ENCODE data around the gene CCM2.
A peak's percentile ranks its signal among the peaks of the same experiment; 100 is the strongest.

Gene CCM2

DNA sequence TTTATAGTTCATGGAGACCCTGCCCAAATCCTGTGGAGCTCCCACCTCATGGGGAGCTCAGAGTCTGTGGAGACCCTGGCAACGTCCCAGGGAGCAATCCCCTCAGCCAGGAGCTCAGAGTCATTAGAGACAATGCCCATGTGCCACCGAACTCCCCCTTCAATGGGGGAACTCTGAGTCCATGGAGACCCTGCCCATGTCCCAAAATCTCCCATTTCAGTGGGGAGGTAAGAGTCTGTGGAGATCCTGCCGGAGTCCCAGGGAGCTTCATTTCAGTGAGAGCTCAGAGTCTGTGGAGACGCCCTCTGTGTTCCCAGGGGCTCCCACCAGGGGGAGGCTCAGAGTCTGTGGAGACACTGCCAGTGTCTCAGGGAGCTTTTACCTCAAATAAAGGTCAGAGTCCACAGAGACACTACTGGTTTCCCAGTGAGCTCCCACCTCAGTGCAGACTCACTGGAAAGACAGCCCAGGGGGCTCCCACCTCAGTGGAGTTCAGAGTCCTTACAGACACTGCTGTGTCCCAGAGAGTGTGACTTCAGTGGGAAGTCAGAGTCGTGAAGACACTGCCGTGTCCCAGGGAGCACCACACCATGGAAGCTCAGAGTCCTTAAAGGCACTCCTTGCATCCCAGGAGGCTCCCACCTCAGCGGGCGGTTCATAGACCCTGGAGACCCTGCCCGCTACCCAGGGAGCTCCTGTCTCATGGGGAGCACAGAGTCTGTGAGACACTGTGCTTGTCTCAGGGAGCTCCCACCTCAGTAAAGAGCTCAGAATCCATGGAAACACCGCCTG, 26.2 kb upstream of the CCM2 start:
- H3K4me3 ChIP-seq (ENCODE audit: low read length) = no peak overlapping the region
- TF ChIP-seq ZNF274 (IDR thresholded peaks at IDR 0.05; ENCODE audit: low read depth, low read length) = no peak

DNA sequence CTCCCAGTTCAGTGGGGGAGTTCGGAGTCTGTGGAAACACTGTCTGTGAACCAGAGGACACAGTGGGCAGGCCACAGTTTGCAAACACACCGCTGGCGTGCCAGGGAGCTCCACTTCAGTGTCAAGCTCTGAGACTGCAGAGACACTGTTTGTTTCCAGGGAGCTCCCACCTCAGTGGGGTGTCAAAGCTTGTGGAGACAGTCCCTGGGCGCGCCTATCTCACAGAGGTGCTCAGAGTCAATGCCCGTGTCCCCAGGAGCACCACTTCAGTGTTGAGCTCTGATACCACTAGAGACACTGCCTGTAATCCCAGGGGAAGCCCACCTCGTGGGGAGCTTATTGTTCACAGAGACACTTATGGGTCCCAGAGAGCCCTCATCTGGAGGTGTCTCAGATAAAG, 25.5 kb upstream of the CCM2 start:
- no peak overlapping the region for H3K4me3 ChIP-seq (ENCODE audit: low read length)
- TF ChIP-seq ZNF274 (IDR thresholded peaks at IDR 0.05; ENCODE audit: low read depth, low read length) = no peak

DNA sequence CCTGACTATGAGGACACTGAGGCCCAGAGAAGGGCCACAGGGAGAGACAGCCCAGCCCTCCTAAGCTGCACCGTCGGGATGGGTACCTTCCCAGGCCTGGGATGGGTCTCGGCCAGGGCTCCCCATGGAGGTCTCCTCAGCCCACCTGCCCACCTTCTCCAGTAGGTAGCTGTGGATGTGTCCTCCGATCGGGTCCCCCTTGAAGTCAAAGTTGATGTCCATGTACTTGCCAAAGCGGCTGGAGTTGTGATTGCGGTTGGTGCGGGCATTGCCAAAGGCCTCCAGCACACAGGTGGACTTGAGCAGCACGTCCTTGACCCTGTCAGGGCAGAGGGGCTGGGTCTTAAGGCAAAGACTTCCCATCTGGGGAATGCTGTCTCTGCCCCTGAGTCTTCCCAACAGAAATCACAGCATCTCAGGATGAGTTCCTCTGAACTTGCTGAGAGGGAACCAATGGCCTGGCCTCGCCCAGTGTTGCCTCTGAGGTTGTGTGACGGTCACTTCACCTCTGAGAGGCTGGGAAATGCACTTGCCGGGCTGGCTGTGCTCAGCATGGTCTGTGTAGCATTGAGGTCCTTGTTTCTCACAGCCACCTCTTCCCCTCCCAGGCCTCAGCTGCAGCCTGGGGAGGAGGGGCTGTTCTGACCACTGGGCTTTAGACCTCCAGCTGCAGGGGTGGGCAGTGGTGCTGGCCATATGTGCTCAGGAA, 24.5 kb upstream of the CCM2 start:
- no peak overlapping the region for H3K4me3 ChIP-seq (ENCODE audit: low read length)
- TF ChIP-seq ZNF274 (IDR thresholded peaks at IDR 0.05; ENCODE audit: low read depth, low read length) = no peak

GRCh38 chr7:44976040-44976745, 23.8 kb upstream of the CCM2 start:
- TF ChIP-seq ZNF274 (IDR thresholded peaks at IDR 0.05; ENCODE audit: low read depth, low read length) = no peak
- peak overlapping the region; percentile 77; the same call in 1 of the 2 replicates for H3K4me3 ChIP-seq (ENCODE audit: low read length)

DNA sequence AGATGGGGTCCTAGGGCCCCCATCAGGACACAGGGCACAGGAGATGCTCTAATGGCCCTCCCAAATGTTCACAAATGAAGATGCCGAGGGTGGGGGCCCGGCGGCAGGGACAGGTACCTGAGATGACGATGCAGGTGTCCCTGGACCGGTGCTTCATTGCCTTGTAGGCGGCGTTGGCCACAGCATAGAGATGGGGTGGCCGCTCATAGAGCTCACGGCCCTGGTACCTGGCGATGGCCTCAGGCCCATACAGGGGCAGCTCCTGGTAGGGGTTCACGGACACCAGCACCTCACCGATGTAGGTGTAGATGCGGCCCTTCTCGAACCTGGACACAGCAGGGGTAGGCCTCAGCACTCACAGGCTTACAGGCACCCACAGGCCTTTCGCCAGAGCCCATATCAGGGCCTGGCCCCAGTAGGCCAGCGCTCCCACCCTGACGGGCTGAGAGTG, 23.2 kb upstream of the CCM2 start:
- H3K4me3 ChIP-seq (ENCODE audit: low read length) = peak overlapping the region; percentile 77; the same call in 1 of the 2 replicates

GRCh38 chr7:44977304-44977958, 22.6 kb upstream of the CCM2 start:
- TF ChIP-seq ZNF274 (IDR thresholded peaks at IDR 0.05; ENCODE audit: low read depth, low read length) = no peak
- peak overlapping the region; percentile 77 for H3K4me3 ChIP-seq (ENCODE audit: low read length)

More for the DNA sequence above, 23.2 kb upstream of the CCM2 start:
- no peak for TF ChIP-seq ZNF274 (IDR thresholded peaks at IDR 0.05; ENCODE audit: low read depth, low read length)

- H3K4me3 ChIP-seq (ENCODE audit: low read length) = peak overlapping the region; percentile 77
These were observed 22.1 kb upstream of the CCM2 start for GRCh38 chr7:44977959-44978335.

DNA sequence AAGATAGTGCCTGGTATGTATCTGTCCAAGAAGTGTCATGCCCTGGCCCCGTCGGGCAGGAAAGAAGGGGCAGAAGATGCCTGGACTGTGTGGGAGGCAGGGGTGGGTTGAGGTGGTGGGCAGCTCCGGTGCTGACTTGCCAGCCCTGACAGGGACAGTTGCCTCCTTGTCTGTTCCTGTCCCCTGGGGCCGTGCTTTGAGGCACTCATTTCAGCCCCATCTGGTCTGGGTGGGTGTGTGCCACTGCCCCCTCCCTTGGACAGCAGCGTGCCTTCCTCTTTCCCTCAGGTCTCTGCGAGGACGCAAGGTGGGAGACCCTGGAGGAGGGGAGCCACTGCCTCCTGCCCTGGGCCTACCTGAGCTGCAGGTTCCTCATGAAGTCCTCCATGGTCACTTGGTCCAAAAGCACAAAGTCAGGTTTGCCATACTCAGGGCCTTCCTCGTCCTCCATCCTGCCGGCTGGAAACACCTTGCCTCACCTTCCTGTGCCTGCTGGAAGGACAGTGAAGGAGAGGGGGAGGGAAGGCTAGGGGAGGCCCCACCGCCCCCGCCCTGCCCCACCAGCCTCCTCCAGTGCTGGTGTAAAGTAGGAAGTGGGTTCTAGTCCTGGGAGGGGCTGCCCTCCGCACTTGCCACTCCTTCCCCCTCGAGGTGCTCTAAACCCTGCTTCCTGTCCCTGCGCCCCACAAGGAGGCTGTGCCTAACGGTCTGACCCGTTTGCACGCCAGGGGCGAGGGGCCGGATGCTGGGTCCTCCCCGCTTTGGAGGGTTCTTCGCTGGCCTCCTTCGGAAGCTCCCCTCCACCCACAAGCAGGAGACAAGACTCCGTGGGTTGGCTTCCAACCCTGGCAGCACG, 21.3 kb upstream of the CCM2 start, which contains the start of gene MYO1G:
Gene MYO1G, minus strand, starts transcription at position 505 of the 856 bp plus-strand sequence. Its CDS starts 54 bp downstream, at position 451.
- peak within 1 kb of the TSS; percentile 77 for H3K4me3 ChIP-seq (ENCODE audit: low read length)
- TF ChIP-seq ZNF274 (IDR thresholded peaks at IDR 0.05; ENCODE audit: low read depth, low read length) = no peak

More at GRCh38 chr7:44977959-44978335, 22.1 kb upstream of the CCM2 start:
- no peak for TF ChIP-seq ZNF274 (IDR thresholded peaks at IDR 0.05; ENCODE audit: low read depth, low read length)

- TF ChIP-seq ZNF274 (IDR thresholded peaks at IDR 0.05; ENCODE audit: low read depth, low read length) = no peak
- H3K4me3 ChIP-seq (ENCODE audit: low read length) = peak overlapping the region; percentile 32; the same call in 1 of the 2 replicates
These were observed 20.3 kb upstream of the CCM2 start for GRCh38 chr7:44979481-44980392.

- TF ChIP-seq ZNF274 (IDR thresholded peaks at IDR 0.05; ENCODE audit: low read depth, low read length) = no peak
- peak overlapping the region; percentile 4; the same call in 1 of the 2 replicates for H3K4me3 ChIP-seq (ENCODE audit: low read length)
These were observed 19.5 kb upstream of the CCM2 start for GRCh38 chr7:44980393-44981034.

DNA sequence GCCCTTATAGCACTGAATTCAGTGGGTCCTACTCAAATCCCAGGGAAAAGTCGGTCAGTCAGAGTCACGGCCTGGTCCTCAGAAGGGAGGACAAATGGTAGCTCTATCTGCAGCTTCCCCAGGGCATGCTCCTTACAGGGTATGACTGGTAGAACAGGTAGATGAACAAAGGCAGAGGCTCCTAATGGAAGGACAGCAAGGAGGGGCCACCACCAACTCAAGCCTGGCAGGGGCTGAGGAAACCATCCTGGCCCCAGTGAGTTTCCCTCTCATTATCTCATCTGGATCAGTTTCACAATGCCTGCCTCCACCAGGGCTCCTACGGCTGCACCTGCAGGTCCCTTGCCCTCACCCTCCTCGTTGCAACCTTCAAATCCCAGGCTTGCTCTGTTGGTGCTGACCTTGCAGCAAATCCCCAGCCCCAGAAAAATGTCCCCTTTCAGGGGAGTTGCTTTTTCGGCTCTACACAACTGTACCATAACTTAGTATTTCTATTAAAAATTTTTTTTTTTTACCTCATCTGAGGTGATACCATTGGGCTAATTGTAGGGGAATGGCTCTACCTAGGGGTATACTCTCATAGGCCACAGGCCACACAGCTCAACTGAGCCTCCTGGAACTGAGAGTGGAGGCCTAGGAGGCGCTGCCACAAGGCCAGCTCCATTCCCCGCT, 18.8 kb upstream of the CCM2 start:
- TF ChIP-seq ZNF274 (IDR thresholded peaks at IDR 0.05; ENCODE audit: low read depth, low read length) = no peak
- H3K4me3 ChIP-seq (ENCODE audit: low read length) = peak overlapping the region; percentile 4; the same call in 1 of the 2 replicates
